NCI-H2227 (cell line): Measurements from ENCODE around the gene SLC7A11.
"Not testable (repeated sequence)": the region's sequence is repeated elsewhere in the genome, so short reads cannot be mapped to it uniquely, and the experiment has no call there.

ENCODE experiments used
- DNase-seq: peaks from one replicate; lab custom pipeline; 2025; ENCODE audit not compliant: unreplicated experiment; lab: John Stamatoyannopoulos, UW

SLC7A11 gene

GRCh38 chr4:138243369-138243768 is 1.2 kb upstream of the SLC7A11 start:
- no peak for DNase-seq

GRCh38 chr4:138242834-138243156 is 646 bp upstream of the SLC7A11 start:
- no peak for DNase-seq

GRCh38 chr4:138241281-138242075 is 671 bp downstream of the SLC7A11 start:
- DNase-seq = no peak

DNA sequence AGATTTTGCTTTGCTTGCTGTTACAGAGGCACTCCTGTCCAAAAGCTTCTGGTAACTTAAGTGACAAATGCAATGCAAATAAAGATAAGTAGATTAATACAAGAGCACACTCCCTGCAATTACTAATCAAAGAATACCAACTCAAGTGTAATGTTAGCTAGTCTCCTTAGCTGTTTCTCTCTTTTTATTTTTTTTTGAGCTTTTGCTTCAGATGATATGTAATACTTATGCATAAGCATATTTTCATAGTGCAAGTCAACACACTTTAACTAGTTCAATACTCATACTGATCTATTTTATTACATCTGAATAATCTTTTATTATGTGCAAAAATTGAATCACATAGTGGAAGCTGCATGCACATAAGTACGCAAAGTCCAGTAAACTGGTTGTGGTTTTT is 2.7 kb downstream of the SLC7A11 start:
- DNase-seq = no peak

DNA sequence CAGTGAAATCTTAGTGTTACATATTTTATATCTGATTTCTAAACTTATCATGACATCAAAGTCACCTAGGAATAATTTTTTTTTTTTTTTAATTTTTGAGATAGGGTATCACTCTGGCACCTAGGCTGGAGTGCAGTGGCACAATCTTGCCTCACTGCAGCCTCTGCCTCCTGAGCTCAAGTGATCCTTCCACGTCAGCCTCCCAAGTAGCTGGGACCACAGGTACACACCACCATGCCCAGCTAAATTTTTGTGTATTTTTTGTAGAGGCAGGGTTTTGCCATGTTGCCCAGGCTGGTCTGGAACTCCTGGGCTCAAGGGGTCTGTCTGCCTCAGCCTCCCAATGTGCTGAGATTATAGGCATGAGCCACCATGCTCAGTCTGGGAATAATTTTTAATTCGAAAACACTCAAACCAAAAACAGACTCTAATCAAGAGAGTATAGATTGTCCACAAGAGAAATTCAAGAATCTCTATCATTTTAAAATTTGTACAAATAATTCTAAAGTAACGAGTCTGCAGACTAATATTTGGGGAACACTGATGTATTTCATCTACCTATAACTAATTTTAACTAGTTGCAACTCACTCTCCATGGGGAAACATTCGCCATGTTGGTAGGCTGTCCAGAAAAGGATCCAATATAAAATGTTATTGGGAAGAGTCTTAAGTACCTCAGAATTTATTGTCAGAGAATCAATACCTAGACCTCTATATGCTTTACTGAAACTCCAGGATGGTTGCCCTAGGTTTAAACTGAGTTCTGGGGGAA is 3.4 kb downstream of the SLC7A11 start:
- no peak for DNase-seq

DNA sequence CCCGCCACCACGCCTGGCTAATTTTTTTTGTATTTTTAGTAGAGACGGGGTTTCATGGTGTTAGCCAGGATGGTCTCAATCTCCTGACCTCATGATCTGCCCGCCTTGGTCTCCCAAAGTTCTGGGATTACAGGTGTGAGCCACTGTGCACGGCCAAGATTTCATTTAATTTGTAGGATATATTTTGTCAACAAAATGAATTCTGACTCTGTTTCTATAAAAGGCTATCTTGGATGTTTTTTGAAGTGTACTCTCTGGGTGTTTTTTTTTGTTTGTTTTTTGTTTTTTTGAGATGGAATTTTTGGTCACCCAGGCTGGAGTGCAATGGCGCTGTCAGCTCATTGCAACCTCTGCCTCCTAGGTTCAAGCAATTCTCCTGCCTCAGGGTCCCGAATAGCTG is 5.0 kb downstream of the SLC7A11 start:
- DNase-seq = not testable (repeated sequence)

- no peak for DNase-seq
Observed at GRCh38 chr4:138236037-138236436, 6.1 kb downstream of the SLC7A11 start.

- no peak for DNase-seq
Observed at GRCh38 chr4:138235419-138235952, 6.7 kb downstream of the SLC7A11 start.

GRCh38 chr4:138234248-138234647 is 7.9 kb downstream of the SLC7A11 start:
- DNase-seq = no peak

DNA sequence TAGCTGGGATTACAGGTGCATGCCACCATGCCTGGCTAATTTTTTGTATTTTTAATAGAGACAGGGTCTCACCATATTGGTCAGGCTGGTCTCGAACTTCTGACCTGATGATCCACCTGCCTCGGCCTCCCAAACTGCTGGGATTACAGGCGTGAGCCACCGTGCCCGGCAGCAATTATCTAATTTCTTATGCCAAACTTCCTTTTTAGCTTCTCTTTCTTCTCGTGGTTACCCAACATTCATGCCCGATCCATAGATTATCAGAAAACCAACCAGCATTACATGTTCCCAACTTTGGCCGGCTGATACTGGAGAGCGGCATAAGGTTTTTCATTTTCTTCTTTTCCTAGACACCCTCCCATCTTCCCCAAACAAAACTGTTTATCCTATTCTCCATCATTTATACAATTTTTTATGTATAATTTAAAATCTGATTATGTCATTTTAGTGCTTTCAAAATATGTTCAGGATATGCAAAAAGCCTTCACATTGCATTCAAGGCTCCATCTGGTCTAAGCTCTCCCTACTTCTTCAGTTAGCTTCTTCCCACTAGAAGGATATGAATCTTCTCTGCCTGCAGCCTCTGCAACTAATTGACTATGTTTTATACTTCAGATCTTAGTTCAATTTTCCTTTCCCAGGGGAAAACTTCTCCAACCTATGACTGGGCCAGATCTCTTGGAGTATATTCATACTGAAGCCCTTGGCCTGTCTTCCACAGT is 8.7 kb downstream of the SLC7A11 start:
- DNase-seq = no peak

DNA sequence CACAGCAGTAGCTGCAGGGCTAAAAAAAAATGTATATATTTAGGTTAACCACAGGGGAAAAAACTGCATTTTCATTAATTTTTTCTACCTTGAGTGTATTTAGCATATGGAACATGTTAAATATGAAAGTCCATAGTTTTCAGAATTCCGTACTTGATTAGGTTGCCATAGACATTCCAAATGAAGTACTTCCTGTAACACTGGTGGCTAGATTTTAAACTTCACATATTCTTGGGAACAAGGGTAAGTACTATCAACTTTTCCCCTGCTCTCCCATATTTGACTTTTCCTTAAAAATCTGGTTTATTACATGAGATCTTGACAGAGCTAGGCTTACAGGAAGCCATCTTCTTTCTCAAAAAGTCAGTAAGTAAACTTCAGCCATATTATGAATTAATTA is 9.8 kb downstream of the SLC7A11 start:
- DNase-seq = no peak

DNA sequence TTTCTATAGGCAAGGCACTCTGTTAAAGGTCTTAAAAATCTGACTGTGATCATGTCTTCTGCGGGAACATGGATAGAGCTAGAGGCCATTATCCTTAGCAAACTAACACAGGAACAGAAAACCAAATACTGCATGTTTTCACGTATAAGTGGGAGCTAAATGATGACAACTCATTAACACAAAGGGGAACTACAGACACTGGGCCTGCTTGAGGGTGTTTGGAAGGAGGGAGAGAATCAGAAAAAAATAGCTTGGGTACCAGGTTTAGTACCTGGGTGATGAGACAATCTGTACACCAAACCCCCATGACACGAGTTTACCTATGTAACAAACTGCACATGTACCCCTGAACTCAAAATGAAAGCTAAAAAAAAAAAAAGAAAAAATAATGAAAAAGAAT is 12.1 kb downstream of the SLC7A11 start:
- no peak for DNase-seq

- no peak for DNase-seq
Observed at GRCh38 chr4:138229160-138229559, 13.0 kb downstream of the SLC7A11 start.

DNA sequence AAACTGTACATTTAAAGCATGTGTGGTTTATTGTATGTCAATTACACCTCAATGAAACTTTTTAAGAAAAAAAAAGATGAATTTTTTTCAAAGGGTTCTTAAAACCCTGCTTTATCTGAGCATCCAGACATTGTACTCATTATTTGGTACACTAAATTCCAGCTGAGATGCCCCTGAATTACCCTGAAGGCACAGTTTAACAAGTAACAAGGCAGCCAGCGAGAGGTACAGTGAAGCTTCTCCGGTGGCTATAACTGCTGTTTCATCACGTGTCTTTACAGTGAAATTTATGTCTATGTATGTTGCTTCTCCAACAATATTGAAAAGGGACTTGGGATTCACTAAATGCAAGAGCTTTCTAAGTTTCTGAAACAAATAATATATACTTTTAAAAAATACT is 15.8 kb downstream of the SLC7A11 start:
- no peak for DNase-seq

GRCh38 chr4:138225477-138225876 is 16.7 kb downstream of the SLC7A11 start:
- DNase-seq = no peak

- DNase-seq = no peak
Observed at GRCh38 chr4:138224614-138225013, 17.5 kb downstream of the SLC7A11 start.

GRCh38 chr4:138223231-138223910 is 18.8 kb downstream of the SLC7A11 start:
- peak; percentile 33 for DNase-seq

GRCh38 chr4:138222046-138222445 is 20.1 kb downstream of the SLC7A11 start:
- DNase-seq = peak; percentile 46

DNA sequence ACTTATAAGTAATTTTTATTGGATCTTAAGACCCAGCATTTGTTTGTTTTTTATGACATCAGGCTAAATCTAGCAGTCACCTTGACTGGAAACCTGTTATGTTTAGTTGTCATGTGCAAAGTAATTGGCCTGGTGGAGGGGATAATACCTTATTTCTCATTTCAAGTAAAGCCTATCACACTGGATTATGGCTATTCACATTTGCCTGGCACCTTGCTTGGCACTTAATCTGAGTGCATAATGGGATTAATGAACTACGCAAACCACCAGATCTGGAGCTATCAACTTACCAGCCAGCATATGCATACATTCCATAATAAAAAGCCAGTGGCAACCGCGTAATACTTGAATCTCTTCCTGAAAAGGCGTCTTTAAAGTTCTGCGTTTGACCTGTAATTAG is 23.2 kb downstream of the SLC7A11 start:
- DNase-seq = no peak

- no peak for DNase-seq
Observed at GRCh38 chr4:138217567-138217966, 24.6 kb downstream of the SLC7A11 start.

- DNase-seq = peak; percentile 23
Observed at GRCh38 chr4:138216272-138216867, 25.8 kb downstream of the SLC7A11 start.
